Brain microvascular endothelial cell (primary cell): ENCODE measurements around the gene SERP2.
A peak's percentile ranks its signal among the peaks of the same experiment; 100 is the strongest.

Source experiments
- DNase-seq: peaks from one replicate; pipeline ENCODE4 v3.0.0-alpha.2; 2020
- H3K27ac ChIP-seq: fragments of 250-450 bp; sonication (Bioruptor Pico); 2 replicates; pipeline ENCODE4 v1.5.1; 2020; ENCODE audit warnings: mild to moderate bottlenecking, moderate library complexity
- H3K27me3 ChIP-seq: fragments of 250-450 bp; sonication (Bioruptor Pico); replicated peaks from 2 replicates; pipeline ENCODE4 v1.5.1; 2020; ENCODE audit warnings: mild to moderate bottlenecking
- H3K36me3 ChIP-seq: fragments of 250-450 bp; sonication (Bioruptor Pico); replicated peaks from 2 replicates; pipeline ENCODE4 v1.5.1; 2020; ENCODE audit warnings: mild to moderate bottlenecking
- H3K4me3 ChIP-seq: 2 replicates; pipeline ENCODE4 v1.5.1; 2011; ENCODE audit warnings: low read depth, mild to moderate bottlenecking, control low read depth, low read length, moderate library complexity
- in situ Hi-C: cut with HindIII; loops from 2 replicates; pipeline ENCODE4 v1.10.0; 2017; ENCODE audit warnings: low sequenced_read_pairs, low pct_ligation_motif_present
- TF ChIP-seq, protein P1 (sequence below): IDR thresholded peaks from 2 replicates; pipeline ENCODE4 v1.5.1; 2011; ENCODE audit warnings: low read depth, mild to moderate bottlenecking, moderate library complexity, low read length, control low read depth, inconsistent platforms; ENCODE audit errors: missing control alignments

Gene SERP2

DNA sequence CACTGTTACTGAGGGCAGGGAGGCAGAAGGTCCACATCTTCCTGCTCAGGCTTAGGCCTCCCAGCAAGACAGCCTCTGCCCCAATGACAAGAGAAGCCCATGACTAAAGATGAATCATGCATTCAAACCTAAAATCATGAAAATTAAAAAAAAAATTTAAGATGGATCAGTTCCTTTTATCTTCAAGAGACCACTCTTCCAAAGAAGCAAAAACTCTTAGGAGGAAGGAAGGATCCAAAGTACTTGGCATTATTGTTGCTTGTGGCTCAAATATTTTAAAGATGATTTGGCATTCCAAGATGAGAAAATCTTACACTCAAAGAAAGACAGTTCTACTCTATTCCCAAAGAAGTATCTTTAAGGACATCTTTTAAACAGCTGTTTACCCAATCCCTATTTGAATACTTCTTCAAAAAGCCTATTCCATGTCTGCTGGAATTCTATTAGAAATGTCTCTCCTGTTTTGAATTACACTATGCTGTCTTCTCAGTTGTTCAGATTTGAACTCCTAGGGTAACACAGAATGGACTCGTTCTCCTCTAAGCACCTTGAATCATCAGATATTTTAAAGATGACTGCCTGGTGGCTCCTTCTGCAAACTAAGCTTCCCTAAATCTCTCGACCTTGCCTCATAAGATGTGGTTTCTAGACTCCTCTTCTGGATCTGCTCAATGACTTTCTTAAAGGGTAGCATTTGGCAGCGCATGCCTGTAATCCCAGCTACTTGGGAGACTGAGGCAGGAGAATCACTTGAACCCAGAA lies 7.0 kb downstream of the SERP2 start:
- DNase-seq, result peak; percentile 9
- in situ Hi-C loops, result no loop called here
- Histone ChIP-seq H3K27me3 (no peaks in the 10 kb centered on the region), H3K4me3 (no peak overlapping the region), H3K36me3 (no peaks in the 10 kb centered on the region), H3K27ac (no peak overlapping the region)
- TF ChIP-seq, protein P1, sequence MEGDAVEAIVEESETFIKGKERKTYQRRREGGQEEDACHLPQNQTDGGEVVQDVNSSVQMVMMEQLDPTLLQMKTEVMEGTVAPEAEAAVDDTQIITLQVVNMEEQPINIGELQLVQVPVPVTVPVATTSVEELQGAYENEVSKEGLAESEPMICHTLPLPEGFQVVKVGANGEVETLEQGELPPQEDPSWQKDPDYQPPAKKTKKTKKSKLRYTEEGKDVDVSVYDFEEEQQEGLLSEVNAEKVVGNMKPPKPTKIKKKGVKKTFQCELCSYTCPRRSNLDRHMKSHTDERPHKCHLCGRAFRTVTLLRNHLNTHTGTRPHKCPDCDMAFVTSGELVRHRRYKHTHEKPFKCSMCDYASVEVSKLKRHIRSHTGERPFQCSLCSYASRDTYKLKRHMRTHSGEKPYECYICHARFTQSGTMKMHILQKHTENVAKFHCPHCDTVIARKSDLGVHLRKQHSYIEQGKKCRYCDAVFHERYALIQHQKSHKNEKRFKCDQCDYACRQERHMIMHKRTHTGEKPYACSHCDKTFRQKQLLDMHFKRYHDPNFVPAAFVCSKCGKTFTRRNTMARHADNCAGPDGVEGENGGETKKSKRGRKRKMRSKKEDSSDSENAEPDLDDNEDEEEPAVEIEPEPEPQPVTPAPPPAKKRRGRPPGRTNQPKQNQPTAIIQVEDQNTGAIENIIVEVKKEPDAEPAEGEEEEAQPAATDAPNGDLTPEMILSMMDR, result no peak

DNA sequence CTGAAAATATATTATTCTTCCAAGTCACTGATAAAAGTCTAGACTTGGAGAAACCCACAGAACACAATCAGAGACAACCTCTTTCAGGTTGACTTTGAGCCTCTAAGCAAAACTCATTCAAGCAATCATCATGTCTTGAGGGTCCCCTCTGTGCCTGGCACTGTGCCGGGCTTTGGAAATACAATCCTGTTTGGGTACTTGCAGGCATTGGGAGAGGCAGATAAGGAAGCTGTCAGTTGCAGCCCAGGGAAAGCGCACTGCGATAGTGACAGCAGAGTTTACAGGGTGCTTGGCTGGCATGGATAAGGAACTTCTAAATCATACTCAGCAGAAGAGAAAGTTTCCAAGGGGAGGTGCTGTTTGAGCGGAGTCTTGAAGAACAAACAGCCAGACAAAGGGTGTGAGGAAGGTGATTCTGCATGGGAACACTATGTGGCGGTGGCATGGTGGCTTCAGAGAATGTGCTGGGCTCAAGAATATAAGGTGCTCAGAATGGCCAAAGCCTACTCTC lies 9.1 kb downstream of the SERP2 start:
- no peaks in the 10 kb centered on the region for H3K36me3 ChIP-seq
- no peak for DNase-seq
- H3K4me3 ChIP-seq, result no peak overlapping the region
- no peaks in the 10 kb centered on the region for H3K27me3 ChIP-seq
- in situ Hi-C loops, result no loop called here
- TF ChIP-seq, protein P1, result no peak
- H3K27ac ChIP-seq, result no peak overlapping the region

DNA sequence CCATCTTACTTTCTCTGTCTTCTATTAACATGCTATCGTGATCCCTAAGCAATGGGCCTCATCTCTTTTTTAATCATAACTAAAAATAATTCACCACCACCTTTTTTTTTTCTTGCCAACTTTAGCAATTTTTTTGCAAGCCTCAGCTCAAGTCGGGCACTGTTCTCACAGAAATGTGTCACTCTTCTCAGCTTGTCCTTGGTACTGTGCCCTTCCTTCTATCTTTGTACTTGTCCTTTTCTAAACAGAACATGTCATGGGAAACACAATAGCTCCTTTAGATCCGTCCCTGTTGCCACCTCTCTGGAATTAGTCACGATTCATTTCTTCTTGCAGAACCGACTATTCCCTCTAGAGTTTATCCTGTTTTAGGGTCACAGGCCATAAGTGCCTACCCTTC lies 10.3 kb downstream of the SERP2 start:
- Histone ChIP-seq H3K4me3 (no peak overlapping the region), H3K27ac (no peak overlapping the region), H3K27me3 (no peaks in the 10 kb centered on the region), H3K36me3 (no peaks in the 10 kb centered on the region)
- in situ Hi-C loops, result no loop called here
- DNase-seq, result no peak
- TF ChIP-seq, protein P1, result no peak

DNA sequence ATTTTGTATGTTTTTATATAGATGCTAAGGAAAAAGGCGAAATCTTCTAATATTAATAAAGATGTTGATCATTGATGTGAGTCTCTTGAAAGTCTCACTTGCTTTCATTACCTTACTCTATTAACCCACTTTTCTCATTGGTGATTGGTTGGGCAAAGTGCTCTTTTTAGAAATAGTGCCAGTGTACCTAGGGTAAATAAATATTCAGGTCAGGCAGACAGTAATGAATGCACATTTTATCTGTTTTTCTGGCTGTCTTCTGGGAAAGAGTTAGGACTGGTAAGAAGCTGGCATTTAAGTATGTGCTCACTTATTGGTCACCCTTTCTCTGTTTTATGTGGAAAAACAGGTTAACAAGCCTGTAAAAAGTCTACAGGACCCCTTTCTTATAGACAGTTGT lies 11.2 kb downstream of the SERP2 start:
- Histone ChIP-seq H3K36me3 (no peaks in the 10 kb centered on the region), H3K4me3 (no peak overlapping the region), H3K27ac (no peak overlapping the region), H3K27me3 (no peaks in the 10 kb centered on the region)
- no peak for DNase-seq
- in situ Hi-C loops, result no loop called here
- TF ChIP-seq, protein P1, result no peak

DNA sequence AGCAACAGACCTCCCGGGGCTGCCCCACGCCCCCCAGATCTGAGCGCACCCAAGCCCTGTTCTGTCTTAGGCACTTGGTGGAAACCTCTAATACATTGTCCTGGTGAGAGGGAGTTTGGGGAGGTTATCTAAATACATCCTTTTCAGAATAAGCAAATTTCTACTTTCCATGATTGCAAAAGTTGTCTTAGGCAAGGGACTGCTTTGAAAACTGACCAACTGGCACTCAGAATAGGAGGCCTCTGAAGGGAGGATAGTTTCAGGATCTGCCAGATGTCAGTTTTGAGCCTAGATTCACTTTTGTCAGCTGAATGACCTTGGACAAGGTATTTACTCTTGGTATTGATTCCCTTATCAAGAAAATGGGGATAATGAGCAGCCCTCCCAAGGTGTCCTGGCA lies 11.8 kb downstream of the SERP2 start:
- no peaks in the 10 kb centered on the region for H3K27me3 ChIP-seq
- no peaks in the 10 kb centered on the region for H3K36me3 ChIP-seq
- no peak overlapping the region for H3K27ac ChIP-seq
- no peak for DNase-seq
- no peak overlapping the region for H3K4me3 ChIP-seq
- in situ Hi-C loops, result no loop called here
- TF ChIP-seq, protein P1, result no peak

DNA sequence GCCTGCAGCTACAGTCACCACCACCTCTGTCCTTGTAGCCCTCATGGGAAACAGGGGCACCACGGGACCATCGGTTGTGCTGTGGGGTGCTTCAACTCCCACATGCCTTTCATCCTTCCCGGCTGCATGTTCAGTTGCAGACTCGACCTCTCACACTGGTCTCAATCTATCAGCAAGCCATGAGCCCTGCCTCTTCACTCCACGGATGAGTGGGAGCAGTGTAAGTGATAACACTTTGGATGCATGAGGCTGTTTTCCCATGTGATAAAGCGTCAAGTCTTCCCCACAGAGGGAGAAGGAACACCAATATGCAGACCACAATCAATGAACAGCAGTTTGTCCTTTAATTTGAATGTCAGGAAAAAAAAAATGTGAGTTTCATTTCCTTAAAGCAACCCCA lies 12.2 kb downstream of the SERP2 start:
- TF ChIP-seq, protein P1, result no peak
- no peak for DNase-seq
- in situ Hi-C loops, result no loop called here
- Histone ChIP-seq H3K4me3 (no peak overlapping the region), H3K27ac (no peak overlapping the region), H3K36me3 (no peaks in the 10 kb centered on the region), H3K27me3 (no peaks in the 10 kb centered on the region)
